Measurements from ENCODE around the gene CWH43.

Gene CWH43

GRCh38 chr4:48960988-48961635, 25.0 kb upstream of the CWH43 start:
- TF ChIP-seq TAF1 (IDR thresholded peaks at IDR 0.05; ENCODE audit: borderline replicate concordance, insufficient read depth, low read length) (no peak), FOXP2 (optimal IDR thresholded peaks at IDR 0.05; ENCODE audit: borderline replicate concordance, extremely low read depth, extremely low read length, insufficient read depth) (no peak), SIN3A (IDR thresholded peaks at IDR 0.05; ENCODE audit: borderline replicate concordance, insufficient read depth, low read length) (no peak), POLR2AphosphoS5 (IDR thresholded peaks at IDR 0.05; ENCODE audit: low read depth, low read length) (no peak)
- TF ChIP-seq, protein P1, sequence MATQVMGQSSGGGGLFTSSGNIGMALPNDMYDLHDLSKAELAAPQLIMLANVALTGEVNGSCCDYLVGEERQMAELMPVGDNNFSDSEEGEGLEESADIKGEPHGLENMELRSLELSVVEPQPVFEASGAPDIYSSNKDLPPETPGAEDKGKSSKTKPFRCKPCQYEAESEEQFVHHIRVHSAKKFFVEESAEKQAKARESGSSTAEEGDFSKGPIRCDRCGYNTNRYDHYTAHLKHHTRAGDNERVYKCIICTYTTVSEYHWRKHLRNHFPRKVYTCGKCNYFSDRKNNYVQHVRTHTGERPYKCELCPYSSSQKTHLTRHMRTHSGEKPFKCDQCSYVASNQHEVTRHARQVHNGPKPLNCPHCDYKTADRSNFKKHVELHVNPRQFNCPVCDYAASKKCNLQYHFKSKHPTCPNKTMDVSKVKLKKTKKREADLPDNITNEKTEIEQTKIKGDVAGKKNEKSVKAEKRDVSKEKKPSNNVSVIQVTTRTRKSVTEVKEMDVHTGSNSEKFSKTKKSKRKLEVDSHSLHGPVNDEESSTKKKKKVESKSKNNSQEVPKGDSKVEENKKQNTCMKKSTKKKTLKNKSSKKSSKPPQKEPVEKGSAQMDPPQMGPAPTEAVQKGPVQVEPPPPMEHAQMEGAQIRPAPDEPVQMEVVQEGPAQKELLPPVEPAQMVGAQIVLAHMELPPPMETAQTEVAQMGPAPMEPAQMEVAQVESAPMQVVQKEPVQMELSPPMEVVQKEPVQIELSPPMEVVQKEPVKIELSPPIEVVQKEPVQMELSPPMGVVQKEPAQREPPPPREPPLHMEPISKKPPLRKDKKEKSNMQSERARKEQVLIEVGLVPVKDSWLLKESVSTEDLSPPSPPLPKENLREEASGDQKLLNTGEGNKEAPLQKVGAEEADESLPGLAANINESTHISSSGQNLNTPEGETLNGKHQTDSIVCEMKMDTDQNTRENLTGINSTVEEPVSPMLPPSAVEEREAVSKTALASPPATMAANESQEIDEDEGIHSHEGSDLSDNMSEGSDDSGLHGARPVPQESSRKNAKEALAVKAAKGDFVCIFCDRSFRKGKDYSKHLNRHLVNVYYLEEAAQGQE (IDR thresholded peaks at IDR 0.05; ENCODE audit: insufficient read depth in 1 of 2, low read depth in 2 of 2, low read length in 2 of 2) = no peak

DNA sequence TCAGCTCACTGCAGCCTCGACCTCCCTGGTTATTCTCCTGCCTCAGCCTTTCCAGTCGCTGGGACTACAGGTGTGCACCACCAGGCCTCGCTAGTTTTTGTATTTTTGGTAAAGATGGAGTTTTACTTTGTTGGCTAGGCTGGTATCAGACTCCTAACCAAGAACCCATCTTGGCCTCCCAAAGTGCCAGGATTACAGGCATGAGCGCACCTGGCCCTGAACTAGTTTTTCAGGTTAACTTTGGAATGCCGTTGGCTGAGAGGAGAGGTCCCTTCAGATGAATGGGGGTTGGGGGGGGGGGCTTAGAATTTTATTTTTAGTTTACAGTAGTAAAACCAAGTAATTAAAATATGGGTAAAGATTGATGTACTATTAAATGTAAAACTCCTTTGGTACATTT, 23.4 kb upstream of the CWH43 start:
- TF ChIP-seq SIN3A (IDR thresholded peaks at IDR 0.05; ENCODE audit: borderline replicate concordance, insufficient read depth, low read length) (no peak), TAF1 (IDR thresholded peaks at IDR 0.05; ENCODE audit: borderline replicate concordance, insufficient read depth, low read length) (no peak), FOXP2 (optimal IDR thresholded peaks at IDR 0.05; ENCODE audit: borderline replicate concordance, extremely low read depth, extremely low read length, insufficient read depth) (no peak)
- TF ChIP-seq, protein P1 (IDR thresholded peaks at IDR 0.05; ENCODE audit: insufficient read depth in 1 of 2, low read depth in 2 of 2, low read length in 2 of 2) = no peak

GRCh38 chr4:48963042-48963679, 22.9 kb upstream of the CWH43 start:
- no peak for TF ChIP-seq TAF1 (IDR thresholded peaks at IDR 0.05; ENCODE audit: borderline replicate concordance, insufficient read depth, low read length)
- TF ChIP-seq FOXP2 (optimal IDR thresholded peaks at IDR 0.05; ENCODE audit: borderline replicate concordance, extremely low read depth, extremely low read length, insufficient read depth) = no peak
- TF ChIP-seq POLR2AphosphoS5 (IDR thresholded peaks at IDR 0.05; ENCODE audit: low read depth, low read length) = no peak
- TF ChIP-seq SIN3A (IDR thresholded peaks at IDR 0.05; ENCODE audit: borderline replicate concordance, insufficient read depth, low read length) = no peak
- TF ChIP-seq, protein P1 (IDR thresholded peaks at IDR 0.05; ENCODE audit: insufficient read depth in 1 of 2, low read depth in 2 of 2, low read length in 2 of 2) = no peak

- TF ChIP-seq, protein P1 (IDR thresholded peaks at IDR 0.05; ENCODE audit: insufficient read depth in 1 of 2, low read depth in 2 of 2, low read length in 2 of 2) = no peak
- TF ChIP-seq POLR2AphosphoS5 (IDR thresholded peaks at IDR 0.05; ENCODE audit: low read depth, low read length) = no peak
- no peak for TF ChIP-seq TAF1 (IDR thresholded peaks at IDR 0.05; ENCODE audit: borderline replicate concordance, insufficient read depth, low read length)
- no peak for TF ChIP-seq SIN3A (IDR thresholded peaks at IDR 0.05; ENCODE audit: borderline replicate concordance, insufficient read depth, low read length)
- TF ChIP-seq FOXP2 (optimal IDR thresholded peaks at IDR 0.05; ENCODE audit: borderline replicate concordance, extremely low read depth, extremely low read length, insufficient read depth) = no peak
Observed at GRCh38 chr4:48967101-48967500, 19.0 kb upstream of the CWH43 start.
